A549 (cell line): ENCODE measurements around the gene SSUH2.

Experiments used
- FOSL2 ChIP-seq, 2 experiments: fragments of 450-650 bp in 1 of 2; fragments of >200 bp in 1 of 2; sonication (Bioruptor Twin) in 1 of 2; formaldehyde crosslinking; IDR thresholded peaks; 2 replicates each; pipeline versions ENCODE4 v1.5.0 to v1.6.1; 2016 to 2020; ENCODE audit warnings: mild to moderate bottlenecking in 1 of 2, moderate library complexity in 1 of 2
- SMC3 ChIP-seq: fragments of >200 bp; sonication (Bioruptor Twin); formaldehyde crosslinking; IDR thresholded peaks from 3 replicates; pipeline ENCODE4 v1.6.1; 2018; ENCODE audit warnings: inconsistent platforms
- ZFP36 ChIP-seq: fragments of 450-650 bp; IDR thresholded peaks from 2 replicates; pipeline ENCODE4 v1.6.1; 2014; ENCODE audit warnings: borderline replicate concordance; ENCODE audit not compliant: partially characterized antibody
- TF ChIP-seq, protein P1 (sequence below): fragments of >200 bp; sonication (Bioruptor Twin); formaldehyde crosslinking; IDR thresholded peaks from 3 replicates; pipeline ENCODE4 v1.5.1; 2016

DNA sequence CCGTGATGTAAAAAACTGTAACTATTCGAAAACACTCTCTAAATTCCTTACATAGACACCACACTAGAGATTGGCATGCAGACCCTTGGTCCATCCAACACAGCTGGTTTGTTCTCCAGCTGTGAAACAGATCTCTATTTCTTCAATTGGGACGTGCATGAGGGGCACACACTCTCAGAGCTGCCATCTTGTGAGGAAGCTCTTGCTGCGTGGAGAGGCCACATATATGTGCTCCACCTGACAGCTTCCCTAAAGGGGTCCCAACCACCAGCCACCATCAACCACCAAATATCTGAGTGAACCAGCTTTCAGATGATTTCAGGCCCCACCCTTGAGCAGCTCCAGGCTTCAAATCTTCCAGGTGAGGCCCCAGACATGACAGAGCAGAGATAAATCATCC lies 25.6 kb downstream of the SSUH2 start:
- TF ChIP-seq SMC3 (no peak), FOSL2 (IDR thresholded peaks at IDR 0.05) (no peak), FOSL2 (CRISPR knock-in tag; IDR thresholded peaks at IDR 0.05) (no peak), ZFP36 (no peak)
- TF ChIP-seq, protein P1, sequence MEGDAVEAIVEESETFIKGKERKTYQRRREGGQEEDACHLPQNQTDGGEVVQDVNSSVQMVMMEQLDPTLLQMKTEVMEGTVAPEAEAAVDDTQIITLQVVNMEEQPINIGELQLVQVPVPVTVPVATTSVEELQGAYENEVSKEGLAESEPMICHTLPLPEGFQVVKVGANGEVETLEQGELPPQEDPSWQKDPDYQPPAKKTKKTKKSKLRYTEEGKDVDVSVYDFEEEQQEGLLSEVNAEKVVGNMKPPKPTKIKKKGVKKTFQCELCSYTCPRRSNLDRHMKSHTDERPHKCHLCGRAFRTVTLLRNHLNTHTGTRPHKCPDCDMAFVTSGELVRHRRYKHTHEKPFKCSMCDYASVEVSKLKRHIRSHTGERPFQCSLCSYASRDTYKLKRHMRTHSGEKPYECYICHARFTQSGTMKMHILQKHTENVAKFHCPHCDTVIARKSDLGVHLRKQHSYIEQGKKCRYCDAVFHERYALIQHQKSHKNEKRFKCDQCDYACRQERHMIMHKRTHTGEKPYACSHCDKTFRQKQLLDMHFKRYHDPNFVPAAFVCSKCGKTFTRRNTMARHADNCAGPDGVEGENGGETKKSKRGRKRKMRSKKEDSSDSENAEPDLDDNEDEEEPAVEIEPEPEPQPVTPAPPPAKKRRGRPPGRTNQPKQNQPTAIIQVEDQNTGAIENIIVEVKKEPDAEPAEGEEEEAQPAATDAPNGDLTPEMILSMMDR: no peak
